SK-N-SH treated with all-trans-retinoic acid at 6 μM for 48 hours (cell line): ENCODE measurements around the gene MSMB.

Source experiments
- ATAC-seq: fragments of 200-7000 bp; cut with Tn5 transposase; 3 replicates; pipeline ENCODE4 v1.9.1; 2020; ENCODE audit warnings: mild to moderate bottlenecking, moderate library complexity
- ARNTL ChIP-seq: fragments of 450-650 bp; formaldehyde crosslinking; IDR thresholded peaks from 2 replicates; pipeline ENCODE4 v1.5.0; 2020; ENCODE audit warnings: low read depth, mild to moderate bottlenecking, moderate library complexity, borderline replicate concordance
- BACH2 ChIP-seq: fragments of 250-450 bp; sonication (Bioruptor Pico); IDR thresholded peaks from 2 replicates; pipeline ENCODE4 v1.9.0; 2021; ENCODE audit warnings: mild to moderate bottlenecking, borderline replicate concordance
- CSDC2 ChIP-seq: fragments of 250-450 bp; sonication (Bioruptor Pico); IDR thresholded peaks from 2 replicates; pipeline ENCODE4 v1.5.0; 2020; ENCODE audit warnings: mild to moderate bottlenecking, moderate library complexity
- ESRRG ChIP-seq: fragments of 250-450 bp; sonication (Bioruptor Pico); IDR thresholded peaks from 2 replicates; pipeline ENCODE4 v1.6.1; 2021; ENCODE audit warnings: mild to moderate bottlenecking
- GLIS3 ChIP-seq: fragments of 250-450 bp; sonication (Bioruptor Pico); IDR thresholded peaks from 2 replicates; pipeline ENCODE4 v1.5.0; 2020; ENCODE audit warnings: mild to moderate bottlenecking, moderate library complexity
- ISL1 ChIP-seq: fragments of 250-450 bp; sonication (Bioruptor Pico); IDR thresholded peaks from 2 replicates; pipeline ENCODE4 v2.1.2; 2022; ENCODE audit warnings: mild to moderate bottlenecking, moderate library complexity
- OSR1 ChIP-seq: fragments of 250-450 bp; sonication (Bioruptor Pico); IDR thresholded peaks from 2 replicates; pipeline ENCODE4 v1.8.0; 2022; ENCODE audit warnings: moderate library complexity, mild to moderate bottlenecking, inconsistent platforms
- PPARA ChIP-seq: fragments of 250-450 bp; sonication (Bioruptor Pico); IDR thresholded peaks from 2 replicates; pipeline ENCODE4 v1.5.0; 2020; ENCODE audit warnings: mild to moderate bottlenecking, borderline replicate concordance
- RARB ChIP-seq: fragments of 250-450 bp; sonication (Bioruptor Pico); IDR thresholded peaks from 2 replicates; pipeline ENCODE4 v1.8.0; 2021; ENCODE audit warnings: mild to moderate bottlenecking, moderate library complexity
- TCF4 ChIP-seq: fragments of 250-450 bp; sonication (Bioruptor Pico); IDR thresholded peaks from 2 replicates; pipeline ENCODE4 v1.8.0; 2021; ENCODE audit warnings: mild to moderate bottlenecking, moderate library complexity, borderline replicate concordance
- TOX ChIP-seq: fragments of 250-450 bp; sonication (Bioruptor Pico); IDR thresholded peaks from 2 replicates; pipeline ENCODE4 v1.8.0; 2021; ENCODE audit warnings: mild to moderate bottlenecking, moderate library complexity, borderline replicate concordance
- ZC3H10 ChIP-seq: fragments of 250-450 bp; sonication (Bioruptor Pico); IDR thresholded peaks from 2 replicates; pipeline ENCODE4 v1.5.1; 2021; ENCODE audit warnings: mild to moderate bottlenecking, moderate library complexity
- ZFP3 ChIP-seq: fragments of 250-450 bp; sonication (Bioruptor Pico); IDR thresholded peaks from 2 replicates; pipeline ENCODE4 v1.5.0; 2020; ENCODE audit warnings: mild to moderate bottlenecking, moderate library complexity
- ZFP30 ChIP-seq: fragments of 450-650 bp; formaldehyde crosslinking; IDR thresholded peaks from 2 replicates; pipeline ENCODE4 v1.5.0; 2022; ENCODE audit warnings: mild to moderate bottlenecking, moderate library complexity
- ZNF565 ChIP-seq: fragments of 450-650 bp; formaldehyde crosslinking; conservative IDR thresholded peaks from 2 replicates; pipeline ENCODE4 v1.5.0; 2020; ENCODE audit warnings: low read depth, mild to moderate bottlenecking, moderate library complexity
- ZNF70 ChIP-seq: fragments of 450-650 bp; formaldehyde crosslinking; IDR thresholded peaks from 2 replicates; pipeline ENCODE4 v1.5.0; 2020; ENCODE audit warnings: mild to moderate bottlenecking, moderate library complexity
- ZNF8 ChIP-seq: fragments of 450-650 bp; formaldehyde crosslinking; IDR thresholded peaks from 2 replicates; pipeline ENCODE4 v1.5.0; 2020; ENCODE audit warnings: mild to moderate bottlenecking, moderate library complexity
- TF ChIP-seq, protein P1 (sequence below): fragments of 250-450 bp; sonication (Bioruptor Pico); IDR thresholded peaks from 2 replicates; pipeline ENCODE4 v1.5.1; 2020; ENCODE audit warnings: low read depth, mild to moderate bottlenecking, moderate library complexity
- TF ChIP-seq, protein P2 (sequence below): fragments of 250-450 bp; sonication (Bioruptor Pico); IDR thresholded peaks from 2 replicates; pipeline ENCODE4 v1.8.0; 2021; ENCODE audit warnings: low read depth, mild to moderate bottlenecking, moderate library complexity, borderline replicate concordance
- TF ChIP-seq, protein P3 (sequence below): fragments of 250-450 bp; sonication (Bioruptor Pico); IDR thresholded peaks from 2 replicates; pipeline ENCODE4 v1.5.1; 2021; ENCODE audit warnings: mild to moderate bottlenecking, moderate library complexity

MSMB gene

DNA sequence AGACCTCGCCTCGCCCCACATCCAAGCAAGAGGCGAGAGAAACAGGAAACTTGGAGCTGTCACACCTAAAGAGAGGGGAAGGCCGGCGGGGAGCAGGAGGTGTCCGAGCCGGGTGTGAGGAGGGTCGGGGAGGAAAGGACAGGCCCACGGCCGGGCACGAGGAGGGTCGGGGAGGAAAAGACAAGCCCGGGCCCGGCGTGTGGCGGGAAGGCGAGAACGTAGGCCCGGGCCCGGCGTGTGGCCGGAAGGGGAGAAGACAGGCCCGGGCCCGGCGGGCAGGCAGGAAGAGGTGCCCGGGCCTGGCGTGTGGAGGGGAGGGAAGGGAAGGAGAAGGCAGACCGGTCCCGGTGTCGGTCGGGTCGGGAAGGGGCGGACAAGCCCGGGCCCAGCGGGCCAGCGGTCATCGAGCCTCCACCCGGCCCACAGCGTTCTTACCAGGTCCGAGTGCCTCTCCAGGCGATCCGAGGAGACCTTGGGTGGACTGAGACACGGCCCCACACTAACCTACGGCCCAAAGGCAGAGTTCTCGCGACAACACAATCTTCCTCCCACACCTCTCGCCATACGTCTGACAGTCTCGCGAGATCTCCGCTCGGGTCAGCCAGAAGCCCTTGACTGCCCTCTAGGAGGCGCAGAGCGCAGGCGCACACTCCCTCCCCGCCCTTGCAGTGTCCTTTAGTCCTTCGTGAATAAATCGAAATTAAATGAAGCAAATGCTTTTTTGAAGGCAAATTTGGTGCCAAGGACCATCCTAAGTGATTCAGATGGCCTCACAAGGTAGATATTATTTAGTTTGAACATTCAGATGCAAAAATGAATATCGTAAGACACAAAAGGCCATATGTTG is 15.8 kb downstream of the MSMB start, which contains the start of gene NCOA4:
TSS of gene NCOA4 (minus strand) at position 533 of the 847 bp plus-strand sequence. CDS start 13,943 bp downstream, outside the sequence.
- TF ChIP-seq ESRRG (CRISPR knock-in tag) (no peak), GLIS3 (CRISPR knock-in tag) (no peak)
- peak; percentile 98 for ATAC-seq

DNA sequence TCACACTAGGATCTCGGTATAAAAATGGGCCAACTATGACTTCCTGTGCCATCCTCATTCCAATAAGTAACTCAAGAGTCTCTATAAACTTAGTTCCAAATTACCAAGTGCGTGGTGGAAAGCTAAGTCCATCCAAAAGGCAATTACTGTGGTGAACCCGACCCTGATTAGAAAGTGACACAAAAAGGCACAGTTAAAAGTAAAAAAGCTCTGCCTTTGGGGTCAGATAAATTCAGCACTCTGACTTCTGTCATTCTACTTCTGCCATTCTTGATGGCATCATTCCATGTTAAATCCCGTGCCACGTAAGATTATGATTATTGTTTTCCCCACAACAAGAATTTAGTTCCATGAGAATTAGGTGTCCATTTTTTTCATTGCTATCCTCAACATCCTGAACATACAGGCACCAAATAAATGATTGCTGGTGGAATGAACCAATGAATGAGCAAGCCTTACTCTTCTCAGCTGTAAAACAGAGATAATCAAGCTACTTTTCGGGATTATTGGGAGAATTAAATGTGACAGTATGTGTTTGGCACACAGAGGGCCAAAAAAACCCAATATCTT is 16.5 kb downstream of the MSMB start:
- no peak for ATAC-seq
- no peak for TF ChIP-seq PPARA (CRISPR knock-in tag)
- TF ChIP-seq ISL1 (CRISPR knock-in tag) = no peak
- no peak for TF ChIP-seq TOX
- no peak for TF ChIP-seq OSR1 (CRISPR knock-in tag)
- no peak for TF ChIP-seq ESRRG (CRISPR knock-in tag)
- TF ChIP-seq ZC3H10 (CRISPR knock-in tag) = no peak
- TF ChIP-seq ZFP30 (CRISPR knock-in tag) = no peak
- no peak for TF ChIP-seq TCF4 (CRISPR knock-in tag)
- TF ChIP-seq ZNF70 = no peak
- TF ChIP-seq, protein P1, sequence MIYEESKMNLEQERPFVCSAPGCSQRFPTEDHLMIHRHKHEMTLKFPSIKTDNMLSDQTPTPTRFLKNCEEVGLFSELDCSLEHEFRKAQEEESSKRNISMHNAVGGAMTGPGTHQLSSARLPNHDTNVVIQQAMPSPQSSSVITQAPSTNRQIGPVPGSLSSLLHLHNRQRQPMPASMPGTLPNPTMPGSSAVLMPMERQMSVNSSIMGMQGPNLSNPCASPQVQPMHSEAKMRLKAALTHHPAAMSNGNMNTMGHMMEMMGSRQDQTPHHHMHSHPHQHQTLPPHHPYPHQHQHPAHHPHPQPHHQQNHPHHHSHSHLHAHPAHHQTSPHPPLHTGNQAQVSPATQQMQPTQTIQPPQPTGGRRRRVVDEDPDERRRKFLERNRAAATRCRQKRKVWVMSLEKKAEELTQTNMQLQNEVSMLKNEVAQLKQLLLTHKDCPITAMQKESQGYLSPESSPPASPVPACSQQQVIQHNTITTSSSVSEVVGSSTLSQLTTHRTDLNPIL (CRISPR knock-in tag) = no peak

DNA sequence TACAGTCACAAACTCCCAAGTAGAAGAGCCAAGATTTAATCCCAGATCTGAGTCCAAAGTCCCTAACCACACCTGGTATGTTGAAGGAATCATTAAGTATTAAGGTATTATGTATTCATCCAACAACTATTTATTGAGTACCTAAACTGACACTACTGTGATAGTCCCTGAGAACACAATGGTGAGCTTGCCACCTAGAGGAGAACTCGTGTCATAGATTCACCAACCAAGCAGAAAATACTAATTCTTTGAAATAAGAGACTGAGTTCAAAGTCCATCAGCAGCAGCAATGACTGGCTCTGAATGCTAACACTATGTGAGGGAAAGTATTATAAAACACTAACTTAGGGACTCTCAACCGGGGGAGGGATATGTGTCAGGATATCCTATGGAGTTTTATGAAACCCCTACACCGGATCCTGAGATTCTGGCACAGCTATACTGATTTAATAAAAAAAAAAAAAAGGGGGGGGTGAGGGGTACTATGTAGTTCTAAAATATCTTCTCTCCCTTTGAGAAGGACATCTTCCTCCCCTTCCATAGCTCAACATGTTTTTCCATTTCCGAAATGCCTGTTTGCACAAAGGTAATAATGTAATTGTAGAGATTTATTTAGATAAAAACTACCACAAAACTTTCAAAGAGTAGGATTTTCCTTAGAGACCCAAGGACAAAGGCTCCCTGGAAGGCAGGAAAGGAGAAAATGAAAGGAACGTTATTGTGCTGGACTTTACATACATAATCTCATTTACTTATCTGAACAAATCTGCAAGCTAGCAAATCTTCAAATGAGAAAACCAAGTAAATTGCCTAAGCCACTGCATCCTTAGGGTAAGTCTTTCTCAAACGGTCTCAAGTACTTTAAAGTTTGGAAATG is 17.2 kb downstream of the MSMB start:
- no peak for TF ChIP-seq BACH2 (CRISPR knock-in tag)
- TF ChIP-seq, protein P2, sequence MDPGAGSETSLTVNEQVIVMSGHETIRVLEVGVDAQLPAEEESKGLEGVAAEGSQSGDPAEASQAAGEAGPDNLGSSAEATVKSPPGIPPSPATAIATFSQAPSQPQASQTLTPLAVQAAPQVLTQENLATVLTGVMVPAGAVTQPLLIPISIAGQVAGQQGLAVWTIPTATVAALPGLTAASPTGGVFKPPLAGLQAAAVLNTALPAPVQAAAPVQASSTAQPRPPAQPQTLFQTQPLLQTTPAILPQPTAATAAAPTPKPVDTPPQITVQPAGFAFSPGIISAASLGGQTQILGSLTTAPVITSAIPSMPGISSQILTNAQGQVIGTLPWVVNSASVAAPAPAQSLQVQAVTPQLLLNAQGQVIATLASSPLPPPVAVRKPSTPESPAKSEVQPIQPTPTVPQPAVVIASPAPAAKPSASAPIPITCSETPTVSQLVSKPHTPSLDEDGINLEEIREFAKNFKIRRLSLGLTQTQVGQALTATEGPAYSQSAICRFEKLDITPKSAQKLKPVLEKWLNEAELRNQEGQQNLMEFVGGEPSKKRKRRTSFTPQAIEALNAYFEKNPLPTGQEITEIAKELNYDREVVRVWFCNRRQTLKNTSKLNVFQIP (CRISPR knock-in tag) = no peak
- TF ChIP-seq CSDC2 (CRISPR knock-in tag) = no peak
- no peak for TF ChIP-seq ZC3H10 (CRISPR knock-in tag)
- no peak for TF ChIP-seq ZFP3 (CRISPR knock-in tag)
- no peak for TF ChIP-seq GLIS3 (CRISPR knock-in tag)
- TF ChIP-seq, protein P3, sequence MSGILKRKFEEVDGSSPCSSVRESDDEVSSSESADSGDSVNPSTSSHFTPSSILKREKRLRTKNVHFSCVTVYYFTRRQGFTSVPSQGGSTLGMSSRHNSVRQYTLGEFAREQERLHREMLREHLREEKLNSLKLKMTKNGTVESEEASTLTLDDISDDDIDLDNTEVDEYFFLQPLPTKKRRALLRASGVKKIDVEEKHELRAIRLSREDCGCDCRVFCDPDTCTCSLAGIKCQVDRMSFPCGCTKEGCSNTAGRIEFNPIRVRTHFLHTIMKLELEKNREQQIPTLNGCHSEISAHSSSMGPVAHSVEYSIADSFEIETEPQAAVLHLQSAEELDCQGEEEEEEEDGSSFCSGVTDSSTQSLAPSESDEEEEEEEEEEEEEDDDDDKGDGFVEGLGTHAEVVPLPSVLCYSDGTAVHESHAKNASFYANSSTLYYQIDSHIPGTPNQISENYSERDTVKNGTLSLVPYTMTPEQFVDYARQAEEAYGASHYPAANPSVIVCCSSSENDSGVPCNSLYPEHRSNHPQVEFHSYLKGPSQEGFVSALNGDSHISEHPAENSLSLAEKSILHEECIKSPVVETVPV (CRISPR knock-in tag) = no peak
- TF ChIP-seq RARB (CRISPR knock-in tag) = no peak
- no peak for TF ChIP-seq ARNTL (CRISPR knock-in tag)
- no peak for TF ChIP-seq TOX
- peak; percentile 59 for ATAC-seq

DNA sequence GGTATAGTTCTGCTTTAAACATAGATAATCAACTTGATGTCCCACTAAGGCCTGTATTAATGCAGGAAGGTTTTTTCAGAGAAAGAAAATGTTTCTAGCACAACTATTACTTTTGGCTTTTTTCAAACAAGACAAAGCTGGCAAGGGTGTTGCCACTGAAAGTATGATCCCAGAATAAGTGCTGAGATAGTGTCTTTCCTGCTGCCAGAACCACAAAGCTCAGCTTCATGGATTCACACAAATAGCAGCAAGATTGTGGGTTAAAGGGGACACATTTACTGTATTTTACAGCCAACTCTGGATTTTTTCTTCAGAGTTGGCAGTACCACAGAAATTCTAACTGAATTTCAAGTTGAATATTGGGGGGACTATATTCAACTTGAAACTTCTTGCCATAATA is 20.0 kb downstream of the MSMB start:
- TF ChIP-seq RARB (CRISPR knock-in tag) (no peak), ZNF565 (CRISPR knock-in tag) (no peak), ZNF8 (CRISPR knock-in tag) (no peak), BACH2 (CRISPR knock-in tag) (no peak), TOX (no peak), ZFP3 (CRISPR knock-in tag) (no peak), ZNF70 (no peak), ESRRG (CRISPR knock-in tag) (no peak), ISL1 (CRISPR knock-in tag) (no peak), PPARA (CRISPR knock-in tag) (no peak)
- TF ChIP-seq, protein P3 (CRISPR knock-in tag) = no peak
- ATAC-seq = no peak
